Gastrocnemius medialis (tissue), 4 donors: ENCODE results near the gene NHERF2. TPM values are rescaled to one million over a fixed set of nuclear protein-coding genes. Genes with fewer than 3 reads are reported as not detected.

ENCODE experiments used
- ATAC-seq, 2 donors: fragments of 150-250 bp; one replicate each; pipeline ENCODE4 v1.9.1; 2016
- DNase-seq, 2 donors: peaks; one replicate each; pipeline ENCODE4 v3.0.0-alpha.2; 2019
- H3K27ac ChIP-seq, 4 donors: fragments of 200-600 bp; sonication (generic); 1 replicate in 1 of 4; 2 replicates in 3 of 4; pipeline ENCODE4 v1.5.1; 2016 to 2018; ENCODE audit warnings: mild to moderate bottlenecking in 2 of 4, moderate library complexity in 1 of 4
- H3K27me3 ChIP-seq, 3 donors: fragments of 200-600 bp; sonication (generic) in 2 of 3; 1 replicate in 1 of 3; 2 replicates in 2 of 3; pipeline versions ENCODE4 v1.5.1 to v1.6.0; 2016 to 2019; ENCODE audit warnings: mild to moderate bottlenecking in 1 of 3, moderate library complexity in 1 of 3
- H3K36me3 ChIP-seq, 2 donors: fragments of 200-600 bp; sonication (generic) in 1 of 2; one replicate each; pipeline ENCODE4 v1.5.1; 2017 to 2018
- H3K4me1 ChIP-seq, 2 donors: fragments of 200-600 bp; sonication (generic) in 1 of 2; one replicate each; pipeline ENCODE4 v1.5.1; 2016 to 2017; ENCODE audit warnings: mild to moderate bottlenecking in 2 of 2
- H3K4me3 ChIP-seq, 4 donors: fragments of 200-600 bp; sonication (generic) in 3 of 4; 1 replicate in 1 of 4; 2 replicates in 3 of 4; pipeline ENCODE4 v1.5.1; 2016 to 2019; ENCODE audit warnings: mild to moderate bottlenecking in 2 of 4
- H3K9me3 ChIP-seq, 3 donors: fragments of 200-600 bp; sonication (generic) in 2 of 3; 1 replicate in 1 of 3; 2 replicates in 2 of 3; pipeline ENCODE4 v1.5.1; 2016 to 2019
- CTCF ChIP-seq, 5 experiments: fragments of 450-650 bp in 3 of 5; fragments of 200-600 bp in 2 of 5; sonication (generic) in 2 of 5; IDR thresholded peaks in 4 of 5; conservative IDR thresholded peaks in 1 of 5; 1 replicate in 4 of 5; 2 replicates in 1 of 5; pipeline ENCODE4 v1.5.1; 2016 to 2019; ENCODE audit warnings: antibody characterized with exemption in 5 of 5, mild to moderate bottlenecking in 3 of 5, moderate library complexity in 3 of 5
- POLR2A ChIP-seq, 2 donors: fragments of 450-650 bp; IDR thresholded peaks; one replicate each; pipeline ENCODE4 v1.6.1; 2017; ENCODE audit warnings: antibody characterized with exemption in 2 of 2, mild to moderate bottlenecking in 2 of 2, moderate library complexity in 2 of 2
- in situ Hi-C, 4 donors: fragments of 200-750 bp; cut with MboI; loops; one replicate each; pipeline versions ENCODE4 v1.15.0 to v1.8.0; 2017; ENCODE audit warnings: low sequenced_read_pairs in 4 of 4
- intact Hi-C: fragments of 100-400 bp; cut with DNase I; formaldehyde crosslinking; loops from one replicate; pipeline ENCODE4 v1.15.1; 2023; ENCODE audit warnings: low total_unique reads
- total RNA-seq, 4 donors: library from RNA; depleted of rRNA; stranded (reverse); fragments of >200 nt; gene quantifications; one replicate each; pipeline versions ENCODE4 v1.1.0 to v1.2.3, GENCODE V29; 2016

NHERF2 gene
- total RNA-seq, 4 donors from 2014 or later = 51.6 to 86.9 (median 74.4) TPM

- Histone ChIP-seq H3K4me3 (no peak overlapping the region), H3K9me3 (no peaks in the 10 kb centered on the region), H3K36me3 (peaks cover 0 to 83% of the 10 kb centered on the region in 2 donors), H3K4me1 (no peaks in the 10 kb centered on the region), H3K27me3 (no peaks in the 10 kb centered on the region), H3K27ac (no peak overlapping the region)
- DNase-seq (no peak), ATAC-seq (no peak)
- intact Hi-C loops (no loop called here), in situ Hi-C loops (no loop called here)
- TF ChIP-seq CTCF (IDR thresholded peaks at IDR 0.05 in 4 of 5, conservative IDR thresholded peaks at IDR 0.05 in 1 of 5) (no peak), POLR2A (IDR thresholded peaks at IDR 0.05) (no peak)
These were observed 52.0 kb downstream of the NHERF2 start for GRCh38 chr16:2078691-2079090.

GRCh38 chr16:2079311-2079800 lies 52.7 kb downstream of the NHERF2 start:
- ATAC-seq (no peak), DNase-seq (no peak)
- H3K36me3 ChIP-seq = peaks cover 0 to 80% of the 10 kb centered on the region in 2 donors
- no peak overlapping the region for H3K4me3 ChIP-seq
- H3K9me3 ChIP-seq = no peaks in the 10 kb centered on the region
- H3K27ac ChIP-seq = no peak overlapping the region
- in situ Hi-C loops = no loop called here
- no peaks in the 10 kb centered on the region for H3K4me1 ChIP-seq
- intact Hi-C loops = no loop called here
- H3K27me3 ChIP-seq = no peaks in the 10 kb centered on the region
- TF ChIP-seq CTCF (IDR thresholded peaks at IDR 0.05 in 4 of 5, conservative IDR thresholded peaks at IDR 0.05 in 1 of 5) (no peak), POLR2A (IDR thresholded peaks at IDR 0.05) (no peak)

- intact Hi-C loops = no loop called here
- no peak overlapping the region for H3K27ac ChIP-seq
- no peak for ATAC-seq
- no peaks in the 10 kb centered on the region for H3K9me3 ChIP-seq
- in situ Hi-C loops = no loop called here
- no peak for TF ChIP-seq POLR2A (IDR thresholded peaks at IDR 0.05)
- TF ChIP-seq CTCF (IDR thresholded peaks at IDR 0.05 in 4 of 5, conservative IDR thresholded peaks at IDR 0.05 in 1 of 5) = no peak
- no peaks in the 10 kb centered on the region for H3K4me1 ChIP-seq
- H3K27me3 ChIP-seq = no peaks in the 10 kb centered on the region
- peaks cover 0 to 80% of the 10 kb centered on the region in 2 donors for H3K36me3 ChIP-seq
- H3K4me3 ChIP-seq = no peak overlapping the region
- DNase-seq = no peak
These were observed 53.3 kb downstream of the NHERF2 start for GRCh38 chr16:2079991-2080390.

- Histone ChIP-seq H3K27ac (no peak overlapping the region), H3K36me3 (peaks cover 0 to 81% of the 10 kb centered on the region in 2 donors), H3K9me3 (no peaks in the 10 kb centered on the region), H3K4me3 (no peak overlapping the region), H3K4me1 (no peaks in the 10 kb centered on the region), H3K27me3 (no peaks in the 10 kb centered on the region)
- no peak for DNase-seq
- ATAC-seq = no peak
- in situ Hi-C loops (no loop called here), intact Hi-C loops (no loop called here)
- no peak for TF ChIP-seq CTCF (IDR thresholded peaks at IDR 0.05 in 4 of 5, conservative IDR thresholded peaks at IDR 0.05 in 1 of 5)
- no peak for TF ChIP-seq POLR2A (IDR thresholded peaks at IDR 0.05)
These were observed 54.7 kb downstream of the NHERF2 start for GRCh38 chr16:2081201-2082084.
